Keratinocyte (primary cell): ENCODE results near the gene RAVER1. TPM values are rescaled to one million over a fixed set of nuclear protein-coding genes. Genes with fewer than 3 reads are reported as not detected.
A peak's percentile ranks its signal among the peaks of the same experiment; 100 is the strongest.
"Not testable (repeated sequence)": the region's sequence is repeated elsewhere in the genome, so short reads cannot be mapped to it uniquely, and the experiment has no call there.

Experiments used
- DNase-seq: peaks from one replicate; pipeline ENCODE4 v3.0.0-alpha.2; 2011; ENCODE audit warnings: low read depth, missing footprints, low spot score
- FAIRE-seq: peaks from 2 replicates; lab custom pipeline; 2011; peaks lifted over from hg19 to GRCh38; lab: Jason Lieb, UNC
- H2AFZ ChIP-seq: 2 replicates; pipeline ENCODE4 v1.6.0; 2012; ENCODE audit warnings: low read length, control low read depth, inconsistent platforms; ENCODE audit not compliant: control insufficient read depth
- H3K27ac ChIP-seq: 2 replicates; pipeline ENCODE4 v1.5.1; 2011; ENCODE audit warnings: low read length; ENCODE audit not compliant: control insufficient read depth, insufficient read depth
- H3K27me3 ChIP-seq: 3 replicates; pipeline ENCODE4 v1.6.0; 2011; ENCODE audit warnings: low read length; ENCODE audit not compliant: control insufficient read depth, insufficient read depth; ENCODE audit errors: extremely low read depth
- H3K36me3 ChIP-seq, 2 experiments: 2 replicates in 1 of 2; 3 replicates in 1 of 2; pipeline ENCODE4 v1.5.1; 2011; ENCODE audit warnings: low read length in 2 of 2, mild to moderate bottlenecking in 1 of 2; ENCODE audit not compliant: control insufficient read depth in 2 of 2, insufficient read depth in 2 of 2; ENCODE audit errors: extremely low read depth in 1 of 2
- H3K4me1 ChIP-seq: 3 replicates; pipeline ENCODE4 v1.5.1; 2011; ENCODE audit warnings: low read length; ENCODE audit not compliant: control insufficient read depth, insufficient read depth; ENCODE audit errors: extremely low read depth
- H3K4me2 ChIP-seq: 3 replicates; pipeline ENCODE4 v1.6.0; 2011; ENCODE audit warnings: low read depth, low read length; ENCODE audit not compliant: control insufficient read depth, insufficient read depth; ENCODE audit errors: extremely low read depth
- H3K4me3 ChIP-seq, 3 experiments: fragments of 200-600 bp in 1 of 3; sonication (generic) in 1 of 3; 2 replicates in 2 of 3; 3 replicates in 1 of 3; pipeline ENCODE4 v1.5.1; 2011 to 2016; ENCODE audit warnings: low read length in 3 of 3, mild to moderate bottlenecking in 3 of 3, control low read depth in 2 of 3, inconsistent platforms in 1 of 3, low read depth in 1 of 3, mixed read lengths in 1 of 3, mixed run types in 1 of 3, moderate library complexity in 1 of 3; ENCODE audit not compliant: control insufficient read depth in 2 of 3, insufficient read depth in 2 of 3; ENCODE audit errors: extremely low read depth in 1 of 3
- H3K79me2 ChIP-seq: 2 replicates; pipeline ENCODE4 v1.6.0; 2012; ENCODE audit warnings: low read length; ENCODE audit not compliant: control insufficient read depth, insufficient read depth
- H3K9ac ChIP-seq: 3 replicates; pipeline ENCODE4 v1.6.0; 2011; ENCODE audit warnings: low read length; ENCODE audit not compliant: control insufficient read depth, insufficient read depth; ENCODE audit errors: extremely low read depth
- H3K9me1 ChIP-seq: 3 replicates; pipeline ENCODE4 v1.6.0; 2011; ENCODE audit warnings: low read length; ENCODE audit not compliant: control insufficient read depth, insufficient read depth; ENCODE audit errors: extremely low read depth
- H3K9me3 ChIP-seq: 2 replicates; pipeline ENCODE4 v1.5.1; 2012; ENCODE audit warnings: low read depth, low read length; ENCODE audit not compliant: control insufficient read depth
- H4K20me1 ChIP-seq: 3 replicates; pipeline ENCODE4 v1.6.0; 2011; ENCODE audit warnings: low read length; ENCODE audit not compliant: control insufficient read depth, insufficient read depth; ENCODE audit errors: extremely low read depth
- CTCF ChIP-seq, 3 experiments: IDR thresholded peaks in 1 of 3; conservative IDR thresholded peaks in 1 of 3; optimal IDR thresholded peaks in 1 of 3; 2 replicates in 2 of 3; 3 replicates in 1 of 3; pipeline versions ENCODE3 to v1.5.1; 2011; ENCODE audit warnings: low read length in 3 of 3, mild to moderate bottlenecking in 3 of 3, moderate library complexity in 2 of 3, control low read depth in 1 of 3, inconsistent platforms in 1 of 3; ENCODE audit not compliant: insufficient read depth in 2 of 3; ENCODE audit errors: extremely low read depth in 1 of 3
- EZH2 ChIP-seq: IDR thresholded peaks from one replicate; pipeline ENCODE4 v1.6.1; 2012; ENCODE audit warnings: inconsistent platforms, mild to moderate bottlenecking, low read length, moderate library complexity
- dilution Hi-C: fragments of 300-500 bp; cut with MboI; formaldehyde crosslinking; loops from one replicate; pipeline ENCODE4 v1.7.0; 2020; ENCODE audit warnings: low sequenced_read_pairs; ENCODE audit not compliant: extremely low pct_ligation_motif_present
- polyA plus RNA-seq, 5 experiments: library from polyadenylated mRNA; depleted of rRNA in 3 of 5; stranded (reverse) in 3 of 5; stranded (forward) in 1 of 5; unstranded in 1 of 5; fragments of >200 nt; gene quantifications; 1 replicate in 1 of 5; 2 replicates in 3 of 5; 3 replicates in 1 of 5; pipeline versions ENCODE4 v1.2.1 to v1.2.3, GENCODE V29; 2011 to 2012; ENCODE audit warnings: missing spikeins in 2 of 5, low read depth in 1 of 5, low replicate concordance in 1 of 5

RAVER1 gene
- polyA plus RNA-seq, 1 donor (not counting 4 experiments of a cell fraction or from before 2014, with no cell fraction given): 0.84 TPM

- no peaks in the 10 kb centered on the region for H4K20me1 ChIP-seq
- TF ChIP-seq CTCF (optimal IDR thresholded peaks at IDR 0.05 in 1 of 3, IDR thresholded peaks at IDR 0.05 in 1 of 3, conservative IDR thresholded peaks at IDR 0.05 in 1 of 3; ENCODE audit: extremely low read depth in 1 of 3, insufficient read depth in 2 of 3, low read length in 3 of 3) (no peak), EZH2 (no peak)
- H3K9me3 ChIP-seq: no peaks in the 10 kb centered on the region
- no peak overlapping the region for H2AFZ ChIP-seq
- DNase-seq (no peak), FAIRE-seq (no peak)
- H3K79me2 ChIP-seq: no peaks in the 10 kb centered on the region
- dilution Hi-C loops: no loop called here
- peak overlapping the region; percentile 34 for H3K4me2 ChIP-seq
- H3K27me3 ChIP-seq: peaks cover 10% of the 10 kb centered on the region
- H3K27ac ChIP-seq: no peak overlapping the region
- no peaks in the 10 kb centered on the region for H3K36me3 ChIP-seq
- no peaks in the 10 kb centered on the region for H3K9me1 ChIP-seq
- H3K4me1 ChIP-seq: peaks cover 27% of the 10 kb centered on the region
- H3K4me3 ChIP-seq: peak overlapping the region in 1 of 3 experiments; percentile 9
- H3K9ac ChIP-seq: no peak overlapping the region
Measured at GRCh38 chr19:10283301-10284064, 49.8 kb downstream of the RAVER1 start.

GRCh38 chr19:10282043-10282442 is 51.3 kb downstream of the RAVER1 start:
- H3K4me2 ChIP-seq, H3K36me3 ChIP-seq, dilution Hi-C loops, FAIRE-seq, H3K27ac ChIP-seq, H3K27me3 ChIP-seq, H3K9me1 ChIP-seq, DNase-seq, H3K79me2 ChIP-seq, H4K20me1 ChIP-seq, H3K4me3 ChIP-seq, H2AFZ ChIP-seq, H3K9me3 ChIP-seq, H3K9ac ChIP-seq: not testable (repeated sequence)
- H3K4me1 ChIP-seq: peaks cover 27% of the 10 kb centered on the region
